OCI-LY7 (cell line): ENCODE data around the gene WDR43. TPM values are rescaled to one million over a fixed set of nuclear protein-coding genes. Genes with fewer than 3 reads are reported as not detected.

Experiments
- BruUV-seq: library from RNA; stranded (reverse); fragments of 400-500 nt; replicated peaks from 2 replicates; lab custom pipeline; 2021; lab: Mats Ljungman, UMichigan
- CTCF ChIA-PET: fragments of 300-600 bp; sonication (Branson Sonifier 250); formaldehyde crosslinking; loops from one replicate; lab custom pipeline; 2022; ENCODE audit warnings: antibody characterized with exemption; ENCODE audit not compliant: unreplicated experiment; lab: Charles Lee
- POLR2A ChIA-PET: fragments of 300-600 bp; sonication (Branson Sonifier 250); formaldehyde crosslinking; loops from one replicate; lab custom pipeline; 2022; ENCODE audit warnings: antibody characterized with exemption; lab: Charles Lee
- DNase-seq: peaks from one replicate; pipeline ENCODE4 v3.0.0-alpha.2; 2015; ENCODE audit warnings: low spot score
- H2AFZ ChIP-seq: fragments of 200-600 bp; sonication (generic), shearing (Covaris generic); 2 replicates; pipeline ENCODE4 v1.6.1; 2014; ENCODE audit warnings: mild to moderate bottlenecking, antibody characterized with exemption, low read length, moderate library complexity
- H3K27ac ChIP-seq: fragments of 200-600 bp; sonication (generic); 2 replicates; pipeline ENCODE4 v1.5.1; 2014; ENCODE audit warnings: mixed run types, low read depth, mild to moderate bottlenecking, moderate library complexity, low read length, inconsistent platforms; ENCODE audit not compliant: poor library complexity, severe bottlenecking
- H3K36me3 ChIP-seq: fragments of 200-600 bp; sonication (generic); 2 replicates; pipeline ENCODE4 v1.6.1; 2014; ENCODE audit warnings: mild to moderate bottlenecking, antibody characterized with exemption, low read length, moderate library complexity, mixed read lengths; ENCODE audit not compliant: insufficient read depth
- H3K4me1 ChIP-seq: fragments of 200-600 bp; sonication (generic); 2 replicates; pipeline ENCODE4 v1.5.1; 2014; ENCODE audit warnings: mild to moderate bottlenecking, low read length; ENCODE audit not compliant: insufficient read depth, poor library complexity, severe bottlenecking
- H3K4me2 ChIP-seq: fragments of 200-600 bp; sonication (generic); 2 replicates; pipeline ENCODE4 v1.6.1; 2014; ENCODE audit warnings: mild to moderate bottlenecking, low read length
- H3K4me3 ChIP-seq: fragments of 200-600 bp; sonication (generic); 2 replicates; pipeline ENCODE4 v1.5.1; 2014; ENCODE audit warnings: mild to moderate bottlenecking, low read depth, low read length; ENCODE audit not compliant: poor library complexity, severe bottlenecking
- H3K79me2 ChIP-seq: fragments of 200-600 bp; sonication (generic); 2 replicates; pipeline ENCODE4 v1.6.1; 2016; ENCODE audit warnings: low read depth, mild to moderate bottlenecking, low read length, moderate library complexity, mixed read lengths; ENCODE audit not compliant: insufficient read depth
- H3K9me2 ChIP-seq: fragments of 200-600 bp; sonication (generic); 2 replicates; pipeline ENCODE4 v1.6.1; 2016; ENCODE audit warnings: mild to moderate bottlenecking, low read length, mixed read lengths; ENCODE audit not compliant: insufficient read depth
- H3K9me3 ChIP-seq: fragments of 200-600 bp; sonication (generic); 2 replicates; pipeline ENCODE4 v1.6.1; 2014; ENCODE audit warnings: mild to moderate bottlenecking, mixed run types, low read length, mixed read lengths
- H4K20me1 ChIP-seq: fragments of 200-600 bp; sonication (generic); 2 replicates; pipeline ENCODE4 v1.6.1; 2014; ENCODE audit warnings: mild to moderate bottlenecking, antibody characterized with exemption, low read length, moderate library complexity, mixed read lengths; ENCODE audit not compliant: insufficient read depth
- CTCF ChIP-seq: fragments of 200-600 bp; sonication (generic); conservative IDR thresholded peaks from 2 replicates; pipeline ENCODE4 v1.5.1; 2014; ENCODE audit warnings: mild to moderate bottlenecking, antibody characterized with exemption, low read length, moderate library complexity, mixed read lengths
- EZH2phosphoT487 ChIP-seq: fragments of 200-600 bp; sonication (generic); IDR thresholded peaks from 2 replicates; pipeline ENCODE4 v1.6.1; 2018; ENCODE audit warnings: low read depth, borderline replicate concordance, mild to moderate bottlenecking, mixed run types, antibody characterized with exemption, low read length, moderate library complexity, mixed read lengths
- intact Hi-C: fragments of 100-400 bp; cut with micrococcal nuclease; formaldehyde crosslinking; loops from one replicate; pipeline ENCODE4 v1.10.0; 2022; ENCODE audit not compliant: unreplicated experiment
- total RNA-seq, 2 experiments: library from RNA; depleted of rRNA in 1 of 2; stranded (reverse); fragments of >200 nt in 1 of 2; shearing (Covaris generic) in 1 of 2; gene quantifications; 2 replicates each; pipeline ENCODE4 v1.2.3, GENCODE V29; 2014 to 2022

WDR43 gene
- total RNA-seq, 2 experiments from 2014 or later, result 78.8 to 111 TPM

GRCh38 chr2:28972778-28973335 is 78.4 kb downstream of the WDR43 start:
- H2AFZ ChIP-seq, result no peak overlapping the region
- BruUV-seq, result no TSS peak
- POLR2A ChIA-PET, result no interaction called here
- CTCF ChIA-PET, result no interaction called here
- H3K9me2 ChIP-seq, result no peaks in the 10 kb centered on the region
- no peak overlapping the region for H3K27ac ChIP-seq
- no peaks in the 10 kb centered on the region for H3K4me1 ChIP-seq
- H3K4me3 ChIP-seq, result no peak overlapping the region
- H4K20me1 ChIP-seq, result no peaks in the 10 kb centered on the region
- no peak for TF ChIP-seq EZH2phosphoT487
- no peak for TF ChIP-seq CTCF
- intact Hi-C loops, result no loop called here
- no peaks in the 10 kb centered on the region for H3K79me2 ChIP-seq
- no peaks in the 10 kb centered on the region for H3K36me3 ChIP-seq
- H3K9me3 ChIP-seq, result no peaks in the 10 kb centered on the region
- DNase-seq, result no peak
- H3K4me2 ChIP-seq, result no peak overlapping the region

DNA sequence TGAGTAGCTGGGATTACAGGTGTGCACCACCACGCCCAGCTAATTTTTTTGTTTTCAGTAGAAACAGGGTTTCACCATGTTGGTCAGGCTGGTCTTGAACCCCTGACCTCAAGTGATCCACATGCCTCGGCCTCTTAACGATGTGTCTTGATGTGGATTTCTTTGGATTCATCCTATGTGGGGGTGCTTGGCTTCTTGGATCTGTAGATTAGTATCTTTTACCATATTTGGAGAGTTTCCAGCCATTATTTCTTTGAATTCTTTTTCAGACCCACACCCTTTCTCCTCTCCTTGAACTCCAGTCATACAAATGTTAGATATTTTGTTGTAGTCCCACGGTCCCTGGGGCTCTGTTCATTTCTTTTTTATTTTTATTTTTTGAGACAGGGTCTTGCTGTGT is 79.8 kb downstream of the WDR43 start:
- BruUV-seq, result no TSS peak
- CTCF ChIA-PET, result no interaction called here
- intact Hi-C loops, result no loop called here

More for the DNA sequence above, 79.8 kb downstream of the WDR43 start:
- Histone ChIP-seq H3K4me2 (no peak overlapping the region), H4K20me1 (no peaks in the 10 kb centered on the region), H3K9me2 (no peaks in the 10 kb centered on the region), H3K4me3 (no peak overlapping the region), H2AFZ (no peak overlapping the region), H3K79me2 (no peaks in the 10 kb centered on the region), H3K36me3 (no peaks in the 10 kb centered on the region), H3K27ac (no peak overlapping the region), H3K4me1 (no peaks in the 10 kb centered on the region), H3K9me3 (no peaks in the 10 kb centered on the region)
- TF ChIP-seq CTCF (no peak), EZH2phosphoT487 (no peak)
- POLR2A ChIA-PET, result no interaction called here
- DNase-seq, result no peak
